Neural cell (in vitro differentiated cells): ENCODE measurements around the gene WNT7B.

Experiments used
- EZH2 ChIP-seq: fragments of 200-600, 300-800 bp; shearing (Covaris generic), sonication (generic); IDR thresholded peaks from 2 replicates; pipeline ENCODE4 v1.6.1; 2014; ENCODE audit warnings: antibody characterized with exemption, low read length, borderline replicate concordance, mild to moderate bottlenecking; ENCODE audit not compliant: insufficient read depth, poor library complexity, severe bottlenecking
- TAF1 ChIP-seq: IDR thresholded peaks from 2 replicates; pipeline ENCODE4 v1.6.1; 2012; ENCODE audit warnings: low read depth
- TF ChIP-seq, protein P1 (sequence below): fragments of 450-650 bp; IDR thresholded peaks from 2 replicates; pipeline ENCODE4 v1.5.1; 2014; ENCODE audit warnings: antibody characterized with exemption, mild to moderate bottlenecking, moderate library complexity; ENCODE audit not compliant: poor library complexity, severe bottlenecking

DNA sequence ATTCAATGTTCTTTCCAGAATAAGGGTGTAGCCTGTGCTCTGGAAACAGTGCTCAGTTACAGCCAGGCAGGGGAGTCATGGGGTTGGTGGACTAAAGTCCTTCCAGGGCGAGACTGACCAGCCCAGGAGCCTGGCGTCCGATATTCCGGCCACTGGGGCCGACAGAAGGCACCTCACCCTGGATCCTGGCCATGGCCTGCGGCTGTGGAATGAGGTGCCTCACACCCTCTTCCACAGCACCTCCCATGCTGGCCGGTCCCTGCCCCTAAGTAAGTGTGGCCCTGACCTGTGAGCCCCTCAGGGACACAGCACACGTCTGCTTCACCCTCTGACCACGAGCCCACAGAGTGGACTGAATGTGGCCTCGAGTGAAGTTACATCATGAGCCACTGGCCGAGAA lies 50.5 kb downstream of the WNT7B start:
- TF ChIP-seq, protein P1, sequence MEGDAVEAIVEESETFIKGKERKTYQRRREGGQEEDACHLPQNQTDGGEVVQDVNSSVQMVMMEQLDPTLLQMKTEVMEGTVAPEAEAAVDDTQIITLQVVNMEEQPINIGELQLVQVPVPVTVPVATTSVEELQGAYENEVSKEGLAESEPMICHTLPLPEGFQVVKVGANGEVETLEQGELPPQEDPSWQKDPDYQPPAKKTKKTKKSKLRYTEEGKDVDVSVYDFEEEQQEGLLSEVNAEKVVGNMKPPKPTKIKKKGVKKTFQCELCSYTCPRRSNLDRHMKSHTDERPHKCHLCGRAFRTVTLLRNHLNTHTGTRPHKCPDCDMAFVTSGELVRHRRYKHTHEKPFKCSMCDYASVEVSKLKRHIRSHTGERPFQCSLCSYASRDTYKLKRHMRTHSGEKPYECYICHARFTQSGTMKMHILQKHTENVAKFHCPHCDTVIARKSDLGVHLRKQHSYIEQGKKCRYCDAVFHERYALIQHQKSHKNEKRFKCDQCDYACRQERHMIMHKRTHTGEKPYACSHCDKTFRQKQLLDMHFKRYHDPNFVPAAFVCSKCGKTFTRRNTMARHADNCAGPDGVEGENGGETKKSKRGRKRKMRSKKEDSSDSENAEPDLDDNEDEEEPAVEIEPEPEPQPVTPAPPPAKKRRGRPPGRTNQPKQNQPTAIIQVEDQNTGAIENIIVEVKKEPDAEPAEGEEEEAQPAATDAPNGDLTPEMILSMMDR: no peak
- no peak for TF ChIP-seq EZH2
- TF ChIP-seq TAF1: no peak
